GM19328 (cell line): ENCODE data around the gene ZBTB20.

Experiments used
- ATAC-seq: cut with Tn5 transposase; IDR thresholded peaks from one replicate; pipeline ENCODE4 v1.9.1; 2021; ENCODE audit warnings: mild to moderate bottlenecking, moderate library complexity; ENCODE audit not compliant: unreplicated experiment

Gene ZBTB20

DNA sequence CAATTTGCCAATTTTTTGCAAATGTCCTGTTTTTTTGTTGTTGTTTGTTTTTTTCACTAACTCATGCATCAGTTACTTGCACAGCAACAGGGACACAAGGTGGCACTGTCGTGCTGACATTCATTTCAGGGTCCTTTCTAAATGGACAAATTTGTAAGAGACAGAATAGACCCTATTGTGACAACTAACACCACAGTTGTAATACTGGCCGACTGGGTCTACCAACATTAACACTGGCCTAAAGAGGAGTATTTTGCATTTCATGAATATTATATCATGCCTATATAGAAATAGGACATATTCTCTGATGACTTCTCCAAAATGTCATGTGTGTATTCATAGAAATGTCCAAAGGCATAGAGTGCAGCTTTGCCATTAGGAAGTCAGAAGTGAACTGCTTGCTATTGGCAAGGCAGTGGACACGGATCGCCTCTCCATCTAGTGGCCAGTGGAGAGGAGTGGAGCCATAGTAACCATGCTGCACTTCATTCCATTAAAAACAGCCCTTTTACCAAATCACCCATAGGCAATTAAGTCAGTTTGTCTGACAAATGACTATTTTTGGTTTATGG lies 54.8 kb downstream of the ZBTB20 start:
- peak; percentile 79 for ATAC-seq

GRCh38 chr3:115090712-115091111 lies 56.4 kb downstream of the ZBTB20 start:
- ATAC-seq: no peak

DNA sequence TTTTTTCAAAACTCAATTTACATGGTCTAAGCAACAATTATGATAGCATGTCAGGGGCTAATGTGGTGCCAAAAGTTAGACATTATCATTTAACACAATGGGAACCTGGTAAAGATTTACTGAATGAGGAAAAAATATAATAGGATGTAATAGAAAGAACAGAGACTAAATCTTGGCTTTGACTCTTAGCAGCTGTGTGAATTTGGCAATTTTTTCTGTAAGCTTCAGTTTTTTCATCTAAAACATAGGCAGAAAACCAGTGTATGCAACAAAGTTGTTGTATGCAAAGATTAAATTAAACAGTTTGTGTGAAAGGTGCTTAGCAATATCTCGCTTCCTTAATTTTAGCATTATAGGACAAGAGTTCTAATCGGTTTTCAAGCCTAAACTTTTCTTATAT lies 57.6 kb downstream of the ZBTB20 start:
- no peak for ATAC-seq

DNA sequence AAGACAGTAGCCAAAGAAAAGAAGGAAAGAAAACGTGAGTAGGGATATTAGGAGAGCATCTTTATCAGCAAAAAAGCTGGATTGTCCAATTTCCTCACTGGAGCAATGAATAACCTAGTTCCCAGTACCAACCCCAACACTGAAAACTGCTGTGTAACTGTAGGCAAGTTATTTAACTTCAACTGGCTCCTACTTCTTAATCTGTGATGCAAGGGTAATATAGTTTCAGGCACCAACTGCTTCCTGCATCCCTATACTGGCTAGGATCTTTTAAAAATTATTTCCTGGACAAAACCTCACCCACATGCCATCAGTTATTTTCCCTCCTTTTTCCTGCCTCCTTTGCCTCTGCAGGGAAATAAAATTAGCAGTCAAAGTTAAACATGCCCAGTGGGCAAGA lies 59.6 kb downstream of the ZBTB20 start:
- no peak for ATAC-seq

- ATAC-seq: no peak
These were observed 60.7 kb downstream of the ZBTB20 start for GRCh38 chr3:115086344-115086743.

DNA sequence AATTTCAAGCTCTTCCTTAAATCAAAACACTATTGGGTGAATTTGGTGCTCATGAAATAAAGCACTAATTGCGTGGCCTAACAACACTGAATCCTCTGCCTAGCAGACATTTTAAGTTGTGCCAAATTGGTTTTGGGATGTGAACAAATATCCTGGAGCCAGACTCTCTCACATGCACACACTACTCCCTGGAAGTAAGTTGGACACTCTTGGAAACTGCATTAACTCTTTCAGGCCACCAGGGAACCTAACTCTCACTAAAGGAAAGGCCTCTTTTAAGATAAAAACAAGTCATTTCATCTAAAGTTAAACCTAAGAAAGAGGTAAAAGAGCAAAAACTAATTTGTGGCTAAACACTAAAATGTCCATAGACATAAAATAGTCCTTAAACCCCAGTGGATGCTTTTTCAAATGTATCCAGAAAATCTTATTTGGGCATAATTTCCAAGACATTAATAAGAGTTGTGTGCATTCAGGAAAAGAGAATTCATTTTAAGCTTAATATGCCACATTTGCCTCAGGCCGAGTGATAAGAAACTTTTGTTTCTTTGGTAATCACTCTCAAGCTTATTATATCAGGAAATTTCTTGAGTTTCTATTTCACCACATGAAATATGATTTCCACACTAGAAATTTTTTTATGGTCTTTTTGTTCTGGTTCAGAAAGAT lies 61.8 kb downstream of the ZBTB20 start:
- no peak for ATAC-seq

DNA sequence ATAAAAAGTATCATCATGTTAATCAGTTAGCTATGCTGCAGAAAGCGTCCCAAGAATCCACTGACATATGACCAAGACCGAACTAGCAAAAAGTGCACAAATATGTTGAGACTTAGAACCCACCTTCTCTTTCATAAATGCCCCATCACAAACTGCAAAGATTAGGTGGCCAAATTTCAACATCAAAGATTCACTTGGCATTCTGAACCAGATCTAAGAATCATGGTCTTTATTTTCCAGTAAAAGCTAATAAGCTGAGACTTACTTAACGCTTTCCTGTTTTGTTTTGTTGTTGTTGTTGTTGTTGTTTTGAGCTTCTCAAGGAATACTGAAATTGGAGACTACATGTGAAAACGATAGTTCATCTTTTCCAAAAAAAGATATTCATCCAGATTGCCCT lies 62.4 kb downstream of the ZBTB20 start:
- ATAC-seq: no peak

- no peak for ATAC-seq
These were observed 64.8 kb downstream of the ZBTB20 start for GRCh38 chr3:115082260-115082659.

DNA sequence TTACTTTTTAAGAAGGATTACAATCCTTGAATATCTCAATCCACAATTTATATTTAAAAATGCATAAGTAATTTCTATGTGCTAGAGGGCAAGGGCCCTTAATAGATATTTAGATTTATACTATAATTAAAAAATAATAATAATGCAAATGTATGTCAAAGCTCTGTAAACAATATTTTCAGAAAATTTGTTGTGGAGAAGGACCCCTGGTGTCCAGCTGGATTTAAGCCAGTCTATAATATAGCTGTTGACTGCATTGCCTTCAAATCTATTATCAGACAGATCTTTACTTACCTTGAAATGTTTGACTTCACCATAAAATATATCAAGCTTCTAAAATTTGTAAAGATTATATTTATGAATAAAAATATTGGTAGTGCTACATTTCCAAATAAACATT lies 65.6 kb downstream of the ZBTB20 start:
- no peak for ATAC-seq

GRCh38 chr3:115077501-115078250 lies 69.4 kb downstream of the ZBTB20 start:
- no peak for ATAC-seq

- no peak for ATAC-seq
These were observed 72.6 kb downstream of the ZBTB20 start for GRCh38 chr3:115074502-115074901.

- ATAC-seq: no peak
These were observed 74.6 kb downstream of the ZBTB20 start for GRCh38 chr3:115072265-115073021.

DNA sequence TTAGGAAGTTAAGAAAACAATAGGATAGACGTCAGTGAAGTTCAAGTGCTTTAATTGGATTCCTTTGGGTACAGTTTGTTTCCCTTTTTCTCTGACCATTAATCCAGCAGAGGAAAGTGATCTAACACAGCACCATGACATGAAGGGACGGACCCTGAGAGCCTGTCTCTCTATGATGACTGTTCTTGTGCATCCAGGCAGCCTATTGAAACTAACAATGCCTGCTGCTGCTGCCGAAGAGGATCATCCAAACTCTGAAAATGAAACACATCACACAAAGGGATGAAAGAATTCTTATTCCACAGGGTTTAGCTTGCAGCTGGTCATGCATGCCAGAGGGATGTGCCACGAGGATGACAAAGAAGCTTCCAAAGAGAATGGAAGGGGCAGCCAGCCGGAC lies 75.5 kb downstream of the ZBTB20 start:
- ATAC-seq: no peak

GRCh38 chr3:115071166-115071565 lies 75.9 kb downstream of the ZBTB20 start:
- no peak for ATAC-seq

GRCh38 chr3:115068799-115069198 lies 78.3 kb downstream of the ZBTB20 start:
- no peak for ATAC-seq

- no peak for ATAC-seq
These were observed 84.6 kb downstream of the ZBTB20 start for GRCh38 chr3:115062412-115062956.

DNA sequence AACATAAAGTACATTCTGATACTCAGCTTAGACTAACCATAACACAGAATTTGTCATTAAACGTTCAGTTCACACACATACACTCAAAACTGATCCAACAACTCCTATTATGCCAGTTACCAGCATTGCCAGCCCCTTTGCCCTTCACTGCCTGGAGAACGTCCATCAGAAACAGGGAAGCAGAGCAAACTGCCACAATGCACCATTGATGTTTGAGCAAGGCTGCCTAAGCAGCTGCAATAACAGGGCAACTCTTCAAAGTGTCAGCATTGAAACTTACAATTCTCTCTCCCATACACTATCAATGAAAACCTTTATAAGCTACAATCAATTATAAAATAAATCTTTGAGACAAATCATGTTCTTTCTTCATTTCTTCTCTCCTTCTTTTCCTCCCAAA lies 85.1 kb downstream of the ZBTB20 start:
- no peak for ATAC-seq

DNA sequence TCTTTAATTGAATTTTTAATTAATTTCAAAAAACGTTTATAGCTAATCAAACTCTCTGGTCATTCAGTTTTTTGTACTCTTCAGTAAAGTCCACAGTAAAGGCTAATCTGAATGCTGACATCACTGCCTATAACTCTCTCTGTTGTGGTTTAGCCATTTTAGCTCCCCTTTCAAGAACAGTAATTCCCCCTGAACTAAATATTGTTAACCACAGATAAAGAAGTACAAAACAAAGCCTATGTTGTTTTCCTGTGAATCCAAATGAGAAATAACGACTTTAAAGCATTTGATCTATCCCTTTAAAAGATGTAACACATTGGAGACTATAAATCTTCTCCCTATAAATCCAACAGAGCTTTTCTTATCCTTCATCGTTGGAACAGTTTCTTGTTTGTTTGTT lies 94.2 kb downstream of the ZBTB20 start:
- no peak for ATAC-seq

DNA sequence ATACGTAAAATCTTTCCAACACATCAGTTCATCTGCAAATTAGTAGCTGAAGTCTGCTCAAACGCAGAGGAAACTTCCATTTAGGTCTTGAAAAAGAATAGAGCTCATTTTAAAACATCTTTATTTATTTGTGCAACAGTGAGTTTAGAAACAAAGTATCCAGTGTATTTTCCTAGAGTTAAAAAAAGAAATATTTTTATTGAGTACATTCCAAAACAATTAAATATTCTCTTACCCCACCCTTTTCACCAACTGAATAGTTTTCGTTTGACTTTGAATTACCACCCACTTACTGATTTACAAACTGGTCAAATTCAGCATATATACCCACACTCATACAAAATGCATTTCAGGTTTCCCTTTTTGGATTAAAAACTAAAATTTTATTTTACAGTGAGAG lies 104.7 kb downstream of the ZBTB20 start:
- ATAC-seq: no peak

- no peak for ATAC-seq
These were observed 106.3 kb downstream of the ZBTB20 start for GRCh38 chr3:115040673-115041286.

GRCh38 chr3:115040246-115040645 lies 106.8 kb downstream of the ZBTB20 start:
- ATAC-seq: no peak
